HFFc6 (cell line): ENCODE measurements around the gene ZNF366. TPM values are rescaled to one million over a fixed set of nuclear protein-coding genes. Genes with fewer than 3 reads are reported as not detected.

Source experiments
- DNase-seq: peaks from one replicate; pipeline ENCODE4 v3.0.0-alpha.2; 2018
- H3K27ac Mint-ChIP-seq: 2 replicates; pipeline ENCODE4 v1.8.0; 2020; ENCODE audit warnings: mild to moderate bottlenecking, mixed read lengths
- H3K27me3 Mint-ChIP-seq: 2 replicates; pipeline ENCODE4 v1.8.0; 2021; ENCODE audit warnings: mild to moderate bottlenecking, moderate library complexity, mixed read lengths; ENCODE audit not compliant: insufficient read depth
- H3K36me3 Mint-ChIP-seq: 2 replicates; pipeline ENCODE4 v1.8.0; 2021; ENCODE audit warnings: low read depth, mixed read lengths
- H3K4me1 Mint-ChIP-seq: 2 replicates; pipeline ENCODE4 v1.8.0; 2020; ENCODE audit warnings: low read depth, mixed read lengths
- H3K4me3 Mint-ChIP-seq: 2 replicates; pipeline ENCODE4 v1.8.0; 2020; ENCODE audit warnings: mild to moderate bottlenecking, moderate library complexity, mixed read lengths
- H3K9me3 Mint-ChIP-seq: 2 replicates; pipeline ENCODE4 v1.8.0; 2020; ENCODE audit warnings: mild to moderate bottlenecking, mixed read lengths
- total RNA-seq, 6 experiments: library from RNA; stranded (reverse); fragmentation: NEBNext Ultra II Directional; extraction: Animal tissue kit (Norgen Biotek cat#: 25700); gene quantifications; 2 replicates in 1 of 6; 3 replicates in 5 of 6; pipeline ENCODE4 v1.2.3, GENCODE V29; 2021
- TF ChIP-seq, protein P1 (sequence below): fragments of 200-600 bp; sonication (generic); IDR thresholded peaks from 2 replicates; pipeline ENCODE4 v1.5.0; 2021; ENCODE audit warnings: antibody characterized with exemption, mild to moderate bottlenecking

Gene ZNF366
- total RNA-seq, 6 experiments from 2014 or later = not detected

DNA sequence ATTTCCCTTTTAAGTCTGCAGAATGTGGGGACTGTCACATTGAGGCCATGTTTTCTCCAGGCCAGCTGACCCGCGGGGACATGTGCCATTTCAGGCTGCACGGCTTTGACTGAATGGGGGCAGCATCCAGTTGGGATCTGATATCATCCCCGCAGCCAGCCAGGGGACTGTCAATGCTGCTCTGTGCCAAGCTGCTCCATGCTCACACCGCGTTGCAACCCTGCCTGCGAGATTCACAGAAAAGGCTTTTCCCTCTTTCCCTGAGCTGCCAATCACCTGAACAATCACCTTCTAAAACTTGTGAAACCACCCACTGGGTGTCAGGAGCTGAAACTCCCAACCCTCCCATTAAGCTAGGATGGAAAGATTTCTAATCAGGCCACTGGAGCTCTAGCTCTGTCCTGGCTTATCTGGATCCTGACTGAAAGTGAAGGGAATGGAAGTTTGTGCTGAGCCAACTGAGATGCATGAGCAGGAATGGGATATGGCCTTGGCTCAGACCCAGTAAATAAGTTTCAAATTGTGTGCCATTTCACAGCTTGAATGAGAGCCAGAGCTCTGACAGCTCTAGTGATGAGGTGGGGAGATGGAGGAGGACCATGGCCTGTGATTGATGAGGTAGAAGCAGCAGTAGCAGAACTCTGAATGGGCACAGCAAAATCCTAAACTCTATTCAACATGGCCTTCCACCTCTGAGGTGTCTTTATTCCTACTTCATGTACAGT is 34.5 kb upstream of the ZNF366 start:
- H3K4me1 Mint-ChIP-seq = peaks cover 8% of the 10 kb centered on the region; the same call in 1 of the 2 replicates
- no peak overlapping the region for H3K4me3 Mint-ChIP-seq
- peaks cover 20% of the 10 kb centered on the region for H3K9me3 Mint-ChIP-seq
- H3K27ac Mint-ChIP-seq = no peak overlapping the region
- peaks cover 13% of the 10 kb centered on the region for H3K36me3 Mint-ChIP-seq
- peaks cover 2% of the 10 kb centered on the region; the same call in 1 of the 2 replicates for H3K27me3 Mint-ChIP-seq
- TF ChIP-seq, protein P1, sequence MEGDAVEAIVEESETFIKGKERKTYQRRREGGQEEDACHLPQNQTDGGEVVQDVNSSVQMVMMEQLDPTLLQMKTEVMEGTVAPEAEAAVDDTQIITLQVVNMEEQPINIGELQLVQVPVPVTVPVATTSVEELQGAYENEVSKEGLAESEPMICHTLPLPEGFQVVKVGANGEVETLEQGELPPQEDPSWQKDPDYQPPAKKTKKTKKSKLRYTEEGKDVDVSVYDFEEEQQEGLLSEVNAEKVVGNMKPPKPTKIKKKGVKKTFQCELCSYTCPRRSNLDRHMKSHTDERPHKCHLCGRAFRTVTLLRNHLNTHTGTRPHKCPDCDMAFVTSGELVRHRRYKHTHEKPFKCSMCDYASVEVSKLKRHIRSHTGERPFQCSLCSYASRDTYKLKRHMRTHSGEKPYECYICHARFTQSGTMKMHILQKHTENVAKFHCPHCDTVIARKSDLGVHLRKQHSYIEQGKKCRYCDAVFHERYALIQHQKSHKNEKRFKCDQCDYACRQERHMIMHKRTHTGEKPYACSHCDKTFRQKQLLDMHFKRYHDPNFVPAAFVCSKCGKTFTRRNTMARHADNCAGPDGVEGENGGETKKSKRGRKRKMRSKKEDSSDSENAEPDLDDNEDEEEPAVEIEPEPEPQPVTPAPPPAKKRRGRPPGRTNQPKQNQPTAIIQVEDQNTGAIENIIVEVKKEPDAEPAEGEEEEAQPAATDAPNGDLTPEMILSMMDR = no peak
- no peak for DNase-seq

DNA sequence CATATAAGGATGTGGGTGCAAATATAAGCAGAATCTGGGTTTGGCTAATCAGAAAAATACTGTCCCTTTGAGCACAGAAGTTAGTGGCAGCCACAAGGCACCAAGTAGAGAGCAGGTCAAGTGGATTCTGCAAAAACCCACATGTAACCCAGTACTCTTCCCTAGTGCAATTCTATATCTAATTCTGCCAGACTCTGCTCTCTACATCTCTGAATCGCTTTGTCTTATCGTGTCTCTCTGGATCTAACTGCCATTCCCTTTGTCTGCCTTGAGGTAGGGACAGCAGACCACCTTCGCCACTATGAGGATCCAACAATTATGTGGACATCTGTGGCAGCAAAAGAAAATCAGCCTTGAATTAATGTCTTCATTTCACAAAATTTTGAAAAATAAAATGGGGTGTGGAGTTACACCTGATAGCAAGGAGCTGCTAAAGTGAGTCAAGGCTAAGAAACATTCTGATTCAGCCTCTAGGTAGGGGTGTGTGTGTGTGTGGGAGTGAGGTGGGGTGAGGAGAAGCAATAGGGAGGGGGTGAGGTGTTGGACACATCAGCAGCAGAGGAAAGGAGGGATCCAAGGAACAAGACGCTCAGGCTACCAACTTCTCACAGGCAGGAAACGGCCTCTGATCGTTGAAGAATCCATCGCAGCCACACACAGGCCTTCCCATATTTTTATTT is 33.7 kb upstream of the ZNF366 start:
- TF ChIP-seq, protein P1 = no peak
- no peak for DNase-seq
- Mint-ChIP-seq H3K36me3 (peaks cover 6% of the 10 kb centered on the region), H3K9me3 (peaks cover 12% of the 10 kb centered on the region), H3K27me3 (peaks cover 2% of the 10 kb centered on the region; the same call in 1 of the 2 replicates), H3K4me3 (no peak overlapping the region), H3K4me1 (peaks cover 8% of the 10 kb centered on the region; the same call in 1 of the 2 replicates), H3K27ac (no peak overlapping the region)

DNA sequence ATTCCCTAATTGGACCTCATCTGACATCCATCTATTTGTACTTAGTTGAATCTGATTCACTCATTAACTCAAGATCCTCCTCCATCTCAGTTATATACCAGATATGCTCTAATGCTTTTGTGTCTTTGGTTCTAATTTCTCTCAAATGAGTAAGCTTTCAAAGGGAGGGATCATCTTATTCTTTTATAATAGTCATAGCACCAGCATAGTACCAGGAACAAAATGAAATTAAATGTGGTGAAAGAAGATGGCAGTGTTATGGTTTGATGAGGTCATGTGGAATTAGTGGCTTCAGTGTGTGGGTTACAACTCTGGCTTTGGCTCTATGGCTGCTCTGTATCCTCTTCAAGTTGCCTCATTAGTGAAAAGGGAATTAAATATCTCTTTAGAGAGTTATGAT is 32.5 kb upstream of the ZNF366 start:
- Mint-ChIP-seq H3K9me3 (peaks cover under 1% of the 10 kb centered on the region; the same call in 1 of the 2 replicates), H3K27ac (no peak overlapping the region), H3K36me3 (no peaks in the 10 kb centered on the region), H3K27me3 (peaks cover 2% of the 10 kb centered on the region; the same call in 1 of the 2 replicates), H3K4me3 (no peak overlapping the region), H3K4me1 (peaks cover 8% of the 10 kb centered on the region; the same call in 1 of the 2 replicates)
- no peak for DNase-seq
- TF ChIP-seq, protein P1 = no peak

DNA sequence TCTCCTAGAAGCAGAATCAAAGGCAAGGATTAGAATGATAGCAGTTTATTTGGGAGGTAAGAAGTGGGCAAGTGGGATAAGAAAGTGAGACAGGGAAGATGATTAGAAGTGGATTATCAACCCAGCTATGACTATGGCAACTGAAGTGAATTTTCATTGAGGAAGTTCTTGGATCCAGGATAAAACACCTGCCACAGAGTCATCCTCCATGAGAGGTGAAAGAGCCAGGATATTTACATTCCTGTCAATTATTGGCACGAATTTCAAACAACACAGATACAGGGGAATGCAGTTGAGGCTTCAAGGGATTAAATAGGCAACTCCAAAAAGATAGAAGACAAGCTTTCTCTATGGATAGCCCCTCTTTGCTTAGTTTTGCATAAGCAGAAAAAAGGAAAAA is 31.8 kb upstream of the ZNF366 start:
- no peak for DNase-seq
- H3K36me3 Mint-ChIP-seq = no peaks in the 10 kb centered on the region
- H3K27me3 Mint-ChIP-seq = peaks cover 2% of the 10 kb centered on the region; the same call in 1 of the 2 replicates
- H3K4me3 Mint-ChIP-seq = no peak overlapping the region
- peaks cover 8% of the 10 kb centered on the region; the same call in 1 of the 2 replicates for H3K4me1 Mint-ChIP-seq
- TF ChIP-seq, protein P1 = no peak
- H3K27ac Mint-ChIP-seq = no peak overlapping the region
- H3K9me3 Mint-ChIP-seq = no peaks in the 10 kb centered on the region

DNA sequence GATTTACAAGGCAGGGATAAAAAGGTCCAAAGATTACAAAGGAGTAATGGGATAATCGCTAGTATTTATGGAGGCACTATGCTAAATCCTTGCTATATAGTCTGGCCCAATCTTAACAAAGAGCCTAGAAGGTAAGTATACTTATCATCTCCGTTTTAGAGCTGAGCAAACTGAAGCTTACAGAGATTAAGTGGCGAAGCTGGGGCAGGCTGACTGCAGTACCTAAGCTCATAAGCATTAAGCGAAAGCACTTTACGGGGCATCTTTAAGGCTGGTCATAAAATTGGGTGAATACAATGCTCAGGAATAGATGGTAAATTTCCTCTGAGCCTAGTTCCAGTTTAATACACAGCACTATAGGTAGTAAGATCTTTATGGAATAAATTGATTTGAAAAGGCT is 30.0 kb upstream of the ZNF366 start:
- no peak overlapping the region for H3K4me3 Mint-ChIP-seq
- H3K27me3 Mint-ChIP-seq = peaks cover 2% of the 10 kb centered on the region; the same call in 1 of the 2 replicates
- no peak overlapping the region for H3K27ac Mint-ChIP-seq

More for the DNA sequence above, 30.0 kb upstream of the ZNF366 start:
- TF ChIP-seq, protein P1 = no peak
- Mint-ChIP-seq H3K36me3 (no peaks in the 10 kb centered on the region), H3K4me1 (no peaks in the 10 kb centered on the region), H3K9me3 (no peaks in the 10 kb centered on the region)
- no peak for DNase-seq
